Measurements from ENCODE around the gene PSMD13. TPM values are rescaled to one million over a fixed set of nuclear protein-coding genes. Genes with fewer than 3 reads are reported as not detected.

The PSMD13 gene
- total RNA-seq, 1 donor from 2014 or later, result 137 TPM

DNA sequence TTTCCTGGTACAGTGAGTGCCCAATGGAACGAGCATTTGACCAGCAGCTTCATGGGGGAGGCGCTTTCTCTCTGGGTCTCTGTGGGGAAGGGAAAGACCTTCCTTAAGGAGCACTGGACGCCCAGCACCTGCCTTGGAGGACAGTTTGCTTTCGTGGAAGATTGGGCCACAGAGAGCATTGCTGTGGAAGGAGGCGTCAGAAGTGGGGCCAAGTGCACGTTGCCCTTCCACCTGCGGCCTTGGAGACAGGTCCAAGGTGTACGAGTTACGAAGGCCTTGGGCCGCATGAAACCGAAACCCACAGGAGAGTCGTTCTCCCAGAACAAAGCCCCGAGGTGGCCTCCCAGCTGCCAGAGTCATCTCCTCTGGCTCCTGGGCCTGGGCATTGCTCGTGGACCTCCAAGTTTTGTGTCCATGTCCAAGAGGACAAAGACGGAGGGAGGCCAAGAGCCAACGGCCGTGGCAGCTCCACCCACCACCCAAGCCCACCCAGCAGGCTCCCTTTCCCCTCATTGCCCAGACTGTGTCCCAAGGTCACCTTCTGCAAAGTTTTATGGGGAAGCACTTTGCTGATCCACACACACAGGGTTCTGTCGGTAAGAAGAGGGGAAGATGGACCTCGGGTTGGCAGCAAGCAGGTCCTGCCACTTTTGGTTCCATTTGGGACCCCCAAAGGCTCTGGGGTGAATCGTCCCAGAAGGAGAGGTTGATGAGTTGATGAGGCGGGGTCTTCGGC, 35.6 kb downstream of the PSMD13 start:
- no peaks in the 10 kb centered on the region for H3K36me3 ChIP-seq (ENCODE audit: insufficient read depth, low read length)
- H3K79me2 ChIP-seq (ENCODE audit: insufficient read depth, low read length), result no peaks in the 10 kb centered on the region
- H3K27me3 ChIP-seq (ENCODE audit: insufficient read depth, low read length), result peaks cover 26% of the 10 kb centered on the region
- H3K9me3 ChIP-seq (ENCODE audit: insufficient read depth, low read depth, low read length), result no peaks in the 10 kb centered on the region
- no peaks in the 10 kb centered on the region for H3K4me1 ChIP-seq (ENCODE audit: insufficient read depth, low read length)
- no peak overlapping the region for H3K4me3 Mint-ChIP-seq (ENCODE audit: unreplicated experiment)
- no peak overlapping the region for H3K27ac ChIP-seq (ENCODE audit: low read depth, low read length)
- H3K9ac ChIP-seq (ENCODE audit: low read length), result no peak overlapping the region
- H3K27me3 Mint-ChIP-seq (ENCODE audit: low read depth, unreplicated experiment), result peaks cover 29% of the 10 kb centered on the region
- H3K36me3 Mint-ChIP-seq (ENCODE audit: low read depth, unreplicated experiment), result peaks cover 4% of the 10 kb centered on the region
- H3K27ac Mint-ChIP-seq (ENCODE audit: unreplicated experiment), result no peak overlapping the region
- no peaks in the 10 kb centered on the region for H4K20me1 ChIP-seq (ENCODE audit: insufficient read depth, low read length)
- H3K4me2 ChIP-seq (ENCODE audit: low read length), result no peak overlapping the region
- H3K4me1 Mint-ChIP-seq (ENCODE audit: low read depth, unreplicated experiment), result no peaks in the 10 kb centered on the region
- DNase-seq (ENCODE audit: low read depth) (no peak), FAIRE-seq (no peak)
- H2AFZ ChIP-seq (ENCODE audit: low read depth, low read length), result no peak overlapping the region
- peaks cover 18% of the 10 kb centered on the region for H3K9me3 Mint-ChIP-seq (ENCODE audit: unreplicated experiment)
- TF ChIP-seq, protein P1, sequence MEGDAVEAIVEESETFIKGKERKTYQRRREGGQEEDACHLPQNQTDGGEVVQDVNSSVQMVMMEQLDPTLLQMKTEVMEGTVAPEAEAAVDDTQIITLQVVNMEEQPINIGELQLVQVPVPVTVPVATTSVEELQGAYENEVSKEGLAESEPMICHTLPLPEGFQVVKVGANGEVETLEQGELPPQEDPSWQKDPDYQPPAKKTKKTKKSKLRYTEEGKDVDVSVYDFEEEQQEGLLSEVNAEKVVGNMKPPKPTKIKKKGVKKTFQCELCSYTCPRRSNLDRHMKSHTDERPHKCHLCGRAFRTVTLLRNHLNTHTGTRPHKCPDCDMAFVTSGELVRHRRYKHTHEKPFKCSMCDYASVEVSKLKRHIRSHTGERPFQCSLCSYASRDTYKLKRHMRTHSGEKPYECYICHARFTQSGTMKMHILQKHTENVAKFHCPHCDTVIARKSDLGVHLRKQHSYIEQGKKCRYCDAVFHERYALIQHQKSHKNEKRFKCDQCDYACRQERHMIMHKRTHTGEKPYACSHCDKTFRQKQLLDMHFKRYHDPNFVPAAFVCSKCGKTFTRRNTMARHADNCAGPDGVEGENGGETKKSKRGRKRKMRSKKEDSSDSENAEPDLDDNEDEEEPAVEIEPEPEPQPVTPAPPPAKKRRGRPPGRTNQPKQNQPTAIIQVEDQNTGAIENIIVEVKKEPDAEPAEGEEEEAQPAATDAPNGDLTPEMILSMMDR (IDR thresholded peaks at IDR 0.05; ENCODE audit: insufficient read depth, low read depth, low read length), result no peak
- no peak for TF ChIP-seq EZH2 (IDR thresholded peaks at IDR 0.05; ENCODE audit: insufficient read depth, low read length)
- no peak overlapping the region for H3K4me3 ChIP-seq (ENCODE audit: insufficient read depth, low read depth, low read length)

DNA sequence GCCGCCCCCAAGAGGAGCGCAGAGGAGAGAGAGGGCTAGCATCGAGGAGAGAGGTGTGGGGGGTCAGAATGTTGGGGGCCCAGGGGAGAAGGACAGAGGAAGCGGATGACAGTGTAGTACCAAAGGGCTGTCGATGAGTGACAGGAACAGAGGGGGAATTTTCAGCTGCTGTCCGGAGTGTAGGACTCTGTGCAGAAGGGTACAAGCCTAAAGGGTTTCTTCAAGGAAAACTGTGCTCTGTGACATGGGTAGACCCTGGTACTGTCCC, 36.1 kb downstream of the PSMD13 start:
- Mint-ChIP-seq H3K4me3 (ENCODE audit: unreplicated experiment) (no peak overlapping the region), H3K4me1 (ENCODE audit: low read depth, unreplicated experiment) (no peaks in the 10 kb centered on the region), H3K27ac (ENCODE audit: unreplicated experiment) (no peak overlapping the region), H3K36me3 (ENCODE audit: low read depth, unreplicated experiment) (peaks cover 4% of the 10 kb centered on the region), H3K9me3 (ENCODE audit: unreplicated experiment) (peaks cover 22% of the 10 kb centered on the region), H3K27me3 (ENCODE audit: low read depth, unreplicated experiment) (peaks cover 33% of the 10 kb centered on the region)
- Histone ChIP-seq H2AFZ (ENCODE audit: low read depth, low read length) (no peak overlapping the region), H3K36me3 (ENCODE audit: insufficient read depth, low read length) (no peaks in the 10 kb centered on the region), H4K20me1 (ENCODE audit: insufficient read depth, low read length) (no peaks in the 10 kb centered on the region), H3K27ac (ENCODE audit: low read depth, low read length) (no peak overlapping the region), H3K79me2 (ENCODE audit: insufficient read depth, low read length) (no peaks in the 10 kb centered on the region), H3K9ac (ENCODE audit: low read length) (no peak overlapping the region), H3K4me2 (ENCODE audit: low read length) (no peak overlapping the region), H3K9me3 (ENCODE audit: insufficient read depth, low read depth, low read length) (no peaks in the 10 kb centered on the region), H3K4me1 (ENCODE audit: insufficient read depth, low read length) (no peaks in the 10 kb centered on the region), H3K27me3 (ENCODE audit: insufficient read depth, low read length) (peaks cover 26% of the 10 kb centered on the region), H3K4me3 (ENCODE audit: insufficient read depth, low read depth, low read length) (no peak overlapping the region)
- DNase-seq (ENCODE audit: low read depth) (no peak), FAIRE-seq (no peak)
- TF ChIP-seq EZH2 (IDR thresholded peaks at IDR 0.05; ENCODE audit: insufficient read depth, low read length), result no peak
- TF ChIP-seq, protein P1 (IDR thresholded peaks at IDR 0.05; ENCODE audit: insufficient read depth, low read depth, low read length), result no peak

DNA sequence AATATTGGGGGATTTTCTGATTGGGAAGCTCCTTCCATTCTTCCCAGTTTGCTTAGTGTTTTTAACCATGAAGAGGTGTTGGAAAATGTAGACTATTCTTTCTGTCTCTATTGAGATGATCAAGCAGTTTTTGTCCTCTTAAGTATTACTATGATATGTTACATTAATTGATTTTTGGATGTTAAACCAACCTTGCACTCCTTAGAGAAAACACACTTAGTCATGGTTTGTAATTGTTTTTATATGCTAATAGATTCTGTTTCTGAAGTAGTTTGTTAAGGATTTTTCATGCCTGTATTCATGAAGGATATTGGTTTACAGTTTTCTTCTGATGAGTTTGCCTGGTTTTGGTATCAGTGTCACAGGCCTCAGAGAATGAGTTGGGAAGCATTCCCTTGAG, 39.4 kb downstream of the PSMD13 start:
- FAIRE-seq, result no peak
- H3K4me1 ChIP-seq (ENCODE audit: insufficient read depth, low read length), result no peaks in the 10 kb centered on the region
- no peak overlapping the region for H3K27ac Mint-ChIP-seq (ENCODE audit: unreplicated experiment)
- no peaks in the 10 kb centered on the region for H3K79me2 ChIP-seq (ENCODE audit: insufficient read depth, low read length)
- H4K20me1 ChIP-seq (ENCODE audit: insufficient read depth, low read length), result no peaks in the 10 kb centered on the region
- H3K27me3 ChIP-seq (ENCODE audit: insufficient read depth, low read length), result peaks cover 50% of the 10 kb centered on the region
- TF ChIP-seq, protein P1 (IDR thresholded peaks at IDR 0.05; ENCODE audit: insufficient read depth, low read depth, low read length), result no peak
- TF ChIP-seq EZH2 (IDR thresholded peaks at IDR 0.05; ENCODE audit: insufficient read depth, low read length), result no peak
- no peak overlapping the region for H2AFZ ChIP-seq (ENCODE audit: low read depth, low read length)
- no peaks in the 10 kb centered on the region for H3K9me3 ChIP-seq (ENCODE audit: insufficient read depth, low read depth, low read length)
- DNase-seq (ENCODE audit: low read depth), result no peak
- no peak overlapping the region for H3K4me3 ChIP-seq (ENCODE audit: insufficient read depth, low read depth, low read length)
- no peak overlapping the region for H3K4me2 ChIP-seq (ENCODE audit: low read length)
- no peak overlapping the region for H3K9ac ChIP-seq (ENCODE audit: low read length)
- H3K27ac ChIP-seq (ENCODE audit: low read depth, low read length), result no peak overlapping the region
- no peaks in the 10 kb centered on the region for H3K36me3 ChIP-seq (ENCODE audit: insufficient read depth, low read length)
- H3K36me3 Mint-ChIP-seq (ENCODE audit: low read depth, unreplicated experiment), result peaks cover 6% of the 10 kb centered on the region
- no peak overlapping the region for H3K4me3 Mint-ChIP-seq (ENCODE audit: unreplicated experiment)
- H3K9me3 Mint-ChIP-seq (ENCODE audit: unreplicated experiment), result peaks cover 25% of the 10 kb centered on the region
- H3K4me1 Mint-ChIP-seq (ENCODE audit: low read depth, unreplicated experiment), result no peaks in the 10 kb centered on the region
- H3K27me3 Mint-ChIP-seq (ENCODE audit: low read depth, unreplicated experiment), result peaks cover 25% of the 10 kb centered on the region
